ENCODE results near the gene SCNN1A. TPM values are rescaled to one million over a fixed set of nuclear protein-coding genes. Genes with fewer than 3 reads are reported as not detected.

Gene SCNN1A
- total RNA-seq, 1 donor from 2014 or later = 156 TPM

DNA sequence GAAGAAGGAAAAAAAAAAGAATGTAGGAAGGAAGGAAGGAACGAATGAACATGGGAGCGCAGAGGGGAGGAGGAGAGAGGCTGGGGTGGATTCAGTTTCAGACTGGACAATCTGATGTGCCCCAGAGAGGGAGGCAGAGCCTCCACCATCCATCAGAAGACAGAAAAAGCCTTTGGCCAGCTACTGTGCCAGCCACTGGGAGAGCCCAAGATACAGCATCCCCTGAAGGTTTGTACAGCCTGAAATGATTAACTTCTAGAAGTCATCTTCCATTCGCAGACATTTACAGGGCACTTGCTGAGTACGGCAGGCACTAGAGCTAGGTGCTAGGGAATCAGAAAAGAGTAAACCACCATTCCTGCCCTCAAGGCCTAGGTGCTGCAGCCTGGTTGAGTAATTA, 55.9 kb downstream of the SCNN1A start:
- Histone ChIP-seq H3K4me1 (peaks cover 34% of the 10 kb centered on the region), H3K4me3 (no peak overlapping the region), H3K36me3 (no peaks in the 10 kb centered on the region), H3K27me3 (ENCODE audit: low read depth) (no peaks in the 10 kb centered on the region), H3K9me3 (no peaks in the 10 kb centered on the region), H3K27ac (no peak overlapping the region)
- no peak for DNase-seq
- ATAC-seq = no peak
- TF ChIP-seq, protein P1, sequence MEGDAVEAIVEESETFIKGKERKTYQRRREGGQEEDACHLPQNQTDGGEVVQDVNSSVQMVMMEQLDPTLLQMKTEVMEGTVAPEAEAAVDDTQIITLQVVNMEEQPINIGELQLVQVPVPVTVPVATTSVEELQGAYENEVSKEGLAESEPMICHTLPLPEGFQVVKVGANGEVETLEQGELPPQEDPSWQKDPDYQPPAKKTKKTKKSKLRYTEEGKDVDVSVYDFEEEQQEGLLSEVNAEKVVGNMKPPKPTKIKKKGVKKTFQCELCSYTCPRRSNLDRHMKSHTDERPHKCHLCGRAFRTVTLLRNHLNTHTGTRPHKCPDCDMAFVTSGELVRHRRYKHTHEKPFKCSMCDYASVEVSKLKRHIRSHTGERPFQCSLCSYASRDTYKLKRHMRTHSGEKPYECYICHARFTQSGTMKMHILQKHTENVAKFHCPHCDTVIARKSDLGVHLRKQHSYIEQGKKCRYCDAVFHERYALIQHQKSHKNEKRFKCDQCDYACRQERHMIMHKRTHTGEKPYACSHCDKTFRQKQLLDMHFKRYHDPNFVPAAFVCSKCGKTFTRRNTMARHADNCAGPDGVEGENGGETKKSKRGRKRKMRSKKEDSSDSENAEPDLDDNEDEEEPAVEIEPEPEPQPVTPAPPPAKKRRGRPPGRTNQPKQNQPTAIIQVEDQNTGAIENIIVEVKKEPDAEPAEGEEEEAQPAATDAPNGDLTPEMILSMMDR (IDR thresholded peaks at IDR 0.05) = no peak
- intact Hi-C loops (cut with DNase I) = no loop called here

DNA sequence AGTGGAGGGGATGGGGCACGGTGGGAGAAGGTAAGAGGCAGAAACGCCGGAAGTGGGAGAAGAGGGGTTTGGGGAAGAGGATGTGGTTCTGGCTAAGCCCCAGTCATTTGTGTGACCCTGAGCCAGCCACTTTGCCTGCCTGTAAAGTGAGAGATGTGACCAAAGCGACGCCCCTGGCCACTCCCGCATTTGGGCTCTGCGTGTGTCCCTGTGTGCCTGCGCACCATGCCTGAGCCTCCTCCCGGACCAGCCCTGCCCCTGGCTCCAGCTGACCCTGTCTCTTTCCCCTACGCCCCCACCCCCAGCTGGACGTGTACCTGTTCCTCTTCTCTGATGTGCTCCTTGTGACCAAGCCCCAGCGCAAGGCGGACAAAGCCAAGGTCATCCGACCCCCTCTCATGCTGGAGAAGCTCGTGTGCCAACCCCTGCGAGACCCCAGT, 56.9 kb downstream of the SCNN1A start:
- TF ChIP-seq, protein P1 (IDR thresholded peaks at IDR 0.05) = no peak
- H3K36me3 ChIP-seq = no peaks in the 10 kb centered on the region
- intact Hi-C loops (cut with DNase I) = no loop called here
- no peaks in the 10 kb centered on the region for H3K9me3 ChIP-seq
- peaks cover 27% of the 10 kb centered on the region for H3K4me1 ChIP-seq
- no peak overlapping the region for H3K4me3 ChIP-seq
- no peak for ATAC-seq
- DNase-seq = peak; percentile 46
- H3K27me3 ChIP-seq (ENCODE audit: low read depth) = no peaks in the 10 kb centered on the region
- no peak overlapping the region for H3K27ac ChIP-seq

DNA sequence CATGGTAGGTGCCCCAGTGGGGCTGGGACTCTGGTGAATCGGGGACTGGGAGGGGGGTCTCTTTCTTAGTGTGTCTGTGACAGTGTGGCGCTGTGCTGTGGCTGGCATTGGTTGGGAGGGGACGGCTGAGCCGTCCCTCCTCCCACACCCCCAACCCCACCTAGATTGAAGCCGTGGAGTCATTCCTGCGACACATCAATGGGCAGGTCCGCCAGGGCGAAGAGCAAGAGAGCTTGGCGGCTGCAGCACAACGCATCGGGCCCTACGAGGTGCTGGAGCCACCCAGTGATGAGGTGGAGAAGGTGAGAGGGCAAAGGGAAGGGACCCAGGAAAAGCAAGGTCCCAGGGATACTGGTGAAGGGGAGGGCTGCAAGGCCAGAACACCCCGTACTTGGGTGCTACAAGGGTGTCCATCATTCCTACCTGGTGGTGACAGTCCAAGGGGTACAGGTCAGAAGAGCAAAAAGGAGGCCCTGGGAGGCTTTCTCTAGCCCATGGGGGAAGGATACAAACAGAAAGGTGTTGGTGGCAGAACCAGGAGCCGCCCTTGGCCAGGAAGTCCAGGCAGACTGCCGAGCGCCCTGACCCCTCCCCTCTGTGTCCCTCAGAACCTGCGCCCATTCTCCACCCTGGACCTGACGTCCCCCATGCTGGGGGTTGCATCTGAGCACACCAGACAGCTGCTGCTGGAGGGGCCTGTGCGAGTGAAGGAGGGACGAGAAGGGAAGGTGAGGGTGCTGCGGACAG, 57.5 kb downstream of the SCNN1A start:
- no peak for DNase-seq
- Histone ChIP-seq H3K4me1 (peaks cover 26% of the 10 kb centered on the region), H3K36me3 (no peaks in the 10 kb centered on the region), H3K27ac (no peak overlapping the region), H3K4me3 (no peak overlapping the region), H3K9me3 (no peaks in the 10 kb centered on the region), H3K27me3 (ENCODE audit: low read depth) (no peaks in the 10 kb centered on the region)
- TF ChIP-seq, protein P1 (IDR thresholded peaks at IDR 0.05) = no peak
- no peak for ATAC-seq
- intact Hi-C loops (cut with DNase I) = no loop called here

DNA sequence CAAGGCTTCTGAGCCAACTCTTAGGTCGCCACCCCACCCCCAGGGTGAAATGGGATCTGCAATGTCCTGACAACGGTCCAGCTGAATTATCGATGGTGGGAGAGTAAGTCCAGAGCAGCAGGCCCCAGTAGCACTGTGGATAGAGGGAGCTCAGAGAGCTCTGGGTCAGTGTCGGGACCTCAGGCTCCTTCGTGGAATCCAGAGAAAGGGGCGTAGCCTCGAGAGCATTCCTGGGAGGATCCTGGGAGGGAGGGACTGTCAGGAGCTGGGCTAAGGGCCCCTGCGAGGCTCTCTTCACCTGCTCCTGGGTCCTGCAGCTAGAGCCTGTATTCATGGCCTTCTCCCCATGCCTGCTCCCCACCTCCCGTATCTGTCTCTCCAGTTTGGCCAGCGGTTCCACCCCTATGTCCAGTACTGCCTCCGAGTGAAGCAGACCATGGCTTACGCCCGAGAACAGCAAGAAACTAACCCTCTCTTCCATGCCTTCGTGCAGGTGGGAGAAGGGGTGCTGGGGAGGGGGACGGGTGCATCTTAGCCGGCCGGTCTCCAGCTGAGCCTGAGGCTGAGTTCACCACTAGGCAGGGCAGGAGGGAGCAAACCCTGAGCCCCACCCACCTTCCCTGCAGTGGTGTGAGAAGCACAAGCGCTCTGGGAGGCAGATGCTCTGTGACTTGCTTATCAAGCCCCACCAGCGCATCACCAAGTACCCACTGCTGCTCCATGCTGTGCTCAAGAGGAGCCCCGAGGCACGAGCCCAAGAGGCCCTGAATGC, 58.3 kb downstream of the SCNN1A start:
- DNase-seq = no peak
- no peaks in the 10 kb centered on the region for H3K36me3 ChIP-seq
- TF ChIP-seq, protein P1 (IDR thresholded peaks at IDR 0.05) = no peak

DNA sequence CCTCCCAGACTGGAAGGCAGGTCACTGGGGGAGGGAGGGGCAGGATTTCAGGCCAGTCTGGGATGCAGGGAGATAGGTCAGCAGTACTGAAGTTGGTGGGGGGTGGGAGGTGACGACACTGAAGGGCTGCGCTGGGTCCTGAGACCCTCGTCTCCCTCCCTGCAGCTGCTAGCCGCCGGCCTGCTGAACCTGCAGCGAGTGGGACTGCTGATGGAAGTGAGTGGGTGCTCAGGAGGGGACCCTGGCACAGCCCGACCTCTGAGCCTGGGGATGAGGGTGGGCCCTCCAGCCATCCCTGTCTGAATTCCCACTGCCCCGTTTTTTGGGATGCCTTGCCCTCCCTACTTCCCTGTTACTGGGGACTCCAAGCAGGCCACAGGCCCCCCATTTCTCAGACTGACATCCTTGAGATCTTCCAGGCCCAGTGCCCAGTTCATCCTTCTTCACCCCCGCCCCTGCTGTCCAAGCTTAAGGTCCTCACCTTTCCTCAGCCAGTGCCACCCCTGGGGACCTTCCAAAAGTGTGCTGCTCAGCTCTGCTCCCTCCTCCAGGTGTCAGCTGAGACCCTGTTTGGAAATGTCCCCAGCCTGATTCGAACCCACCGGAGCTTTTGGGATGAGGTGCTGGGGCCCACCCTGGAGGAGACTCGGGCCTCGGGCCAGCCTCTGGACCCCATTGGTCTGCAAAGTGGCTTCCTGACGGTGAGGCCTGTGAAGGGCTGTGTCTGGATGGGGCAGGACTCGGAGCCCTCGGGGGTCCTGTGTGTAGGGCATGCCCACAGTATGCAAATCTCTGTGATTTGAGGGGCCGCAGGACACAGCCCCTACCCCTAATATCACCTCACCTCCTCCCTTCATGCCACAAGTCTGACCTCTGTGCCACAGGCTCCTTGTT, 59.4 kb downstream of the SCNN1A start:
- no peak for ATAC-seq

More for the DNA sequence above, 58.3 kb downstream of the SCNN1A start:
- intact Hi-C loops (cut with DNase I) = no loop called here
- H3K9me3 ChIP-seq = no peaks in the 10 kb centered on the region
- H3K4me3 ChIP-seq = no peak overlapping the region
- no peak overlapping the region for H3K27ac ChIP-seq
- no peak for ATAC-seq
- no peaks in the 10 kb centered on the region for H3K27me3 ChIP-seq (ENCODE audit: low read depth)
- H3K4me1 ChIP-seq = peaks cover 26% of the 10 kb centered on the region

More for the DNA sequence above, 59.4 kb downstream of the SCNN1A start:
- Histone ChIP-seq H3K27me3 (ENCODE audit: low read depth) (peaks cover 2% of the 10 kb centered on the region), H3K36me3 (no peaks in the 10 kb centered on the region), H3K4me3 (no peak overlapping the region), H3K4me1 (peaks cover 26% of the 10 kb centered on the region), H3K9me3 (no peaks in the 10 kb centered on the region), H3K27ac (no peak overlapping the region)
- intact Hi-C loops (cut with DNase I) = no loop called here
- TF ChIP-seq, protein P1 (IDR thresholded peaks at IDR 0.05) = no peak
- DNase-seq = no peak

All from lower lobe of right lung (tissue), 2 donors.